Measurements from ENCODE around the gene PIN1. TPM values are rescaled to one million over a fixed set of nuclear protein-coding genes. Genes with fewer than 3 reads are reported as not detected.

PIN1 gene
- total and polyA plus RNA-seq, 2 of the 13 experiments (the other 11 are each of a cell fraction or from before 2014, with no cell fraction given) = 31.9 to 72.0 TPM

- TF ChIP-seq, protein P1, sequence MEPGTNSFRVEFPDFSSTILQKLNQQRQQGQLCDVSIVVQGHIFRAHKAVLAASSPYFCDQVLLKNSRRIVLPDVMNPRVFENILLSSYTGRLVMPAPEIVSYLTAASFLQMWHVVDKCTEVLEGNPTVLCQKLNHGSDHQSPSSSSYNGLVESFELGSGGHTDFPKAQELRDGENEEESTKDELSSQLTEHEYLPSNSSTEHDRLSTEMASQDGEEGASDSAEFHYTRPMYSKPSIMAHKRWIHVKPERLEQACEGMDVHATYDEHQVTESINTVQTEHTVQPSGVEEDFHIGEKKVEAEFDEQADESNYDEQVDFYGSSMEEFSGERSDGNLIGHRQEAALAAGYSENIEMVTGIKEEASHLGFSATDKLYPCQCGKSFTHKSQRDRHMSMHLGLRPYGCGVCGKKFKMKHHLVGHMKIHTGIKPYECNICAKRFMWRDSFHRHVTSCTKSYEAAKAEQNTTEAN (CRISPR knock-in tag; conservative IDR thresholded peaks at IDR 0.05) = no peak
- TF ChIP-seq, protein P2, sequence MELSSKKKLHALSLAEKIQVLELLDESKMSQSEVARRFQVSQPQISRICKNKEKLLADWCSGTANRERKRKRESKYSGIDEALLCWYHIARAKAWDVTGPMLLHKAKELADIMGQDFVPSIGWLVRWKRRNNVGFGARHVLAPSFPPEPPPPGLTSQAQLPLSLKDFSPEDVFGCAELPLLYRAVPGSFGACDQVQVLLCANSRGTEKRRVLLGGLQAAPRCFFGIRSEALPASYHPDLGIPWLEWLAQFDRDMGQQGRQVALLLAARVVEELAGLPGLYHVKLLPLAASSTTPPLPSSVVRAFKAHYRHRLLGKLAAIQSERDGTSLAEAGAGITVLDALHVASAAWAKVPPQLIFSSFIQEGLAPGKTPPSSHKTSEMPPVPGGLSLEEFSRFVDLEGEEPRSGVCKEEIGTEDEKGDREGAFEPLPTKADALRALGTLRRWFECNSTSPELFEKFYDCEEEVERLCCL (CRISPR knock-in tag; IDR thresholded peaks at IDR 0.05; ENCODE audit: borderline replicate concordance) = no peak
- TF ChIP-seq ZMYM3 (CRISPR knock-in tag; IDR thresholded peaks at IDR 0.05) (no peak), ZFP82 (CRISPR knock-in tag; IDR thresholded peaks at IDR 0.05; ENCODE audit: borderline replicate concordance) (no peak), FIP1L1 (IDR thresholded peaks at IDR 0.05; ENCODE audit: borderline replicate concordance, insufficient read depth, low read depth, low read length) (no peak), ZFAT (CRISPR knock-in tag; conservative IDR thresholded peaks at IDR 0.05) (no peak), NFE2L1 (CRISPR knock-in tag; IDR thresholded peaks at IDR 0.05; ENCODE audit: borderline replicate concordance) (no peak), IRX3 (CRISPR knock-in tag; IDR thresholded peaks at IDR 0.05; ENCODE audit: borderline replicate concordance, low read depth) (no peak), PBX3 (CRISPR knock-in tag; IDR thresholded peaks at IDR 0.05; ENCODE audit: borderline replicate concordance) (no peak), MLLT10 (CRISPR knock-in tag; IDR thresholded peaks at IDR 0.05) (no peak), SOX13 (IDR thresholded peaks at IDR 0.05) (no peak), SOX13 (CRISPR knock-in tag; conservative IDR thresholded peaks at IDR 0.05 in 1 of 2, IDR thresholded peaks at IDR 0.05 in 1 of 2) (no peak), DPF2 (CRISPR knock-in tag; IDR thresholded peaks at IDR 0.05; ENCODE audit: borderline replicate concordance, low read depth) (no peak), CENPBD1 (CRISPR knock-in tag; IDR thresholded peaks at IDR 0.05; ENCODE audit: borderline replicate concordance, low read depth) (no peak; the same call in 1 of the 2 replicates), ZNF546 (CRISPR knock-in tag; conservative IDR thresholded peaks at IDR 0.05) (no peak), NFKB2 (CRISPR knock-in tag; IDR thresholded peaks at IDR 0.05; ENCODE audit: borderline replicate concordance) (no peak), PAX8 (CRISPR knock-in tag; IDR thresholded peaks at IDR 0.05; ENCODE audit: borderline replicate concordance) (no peak)
- TF ChIP-seq, protein P3, sequence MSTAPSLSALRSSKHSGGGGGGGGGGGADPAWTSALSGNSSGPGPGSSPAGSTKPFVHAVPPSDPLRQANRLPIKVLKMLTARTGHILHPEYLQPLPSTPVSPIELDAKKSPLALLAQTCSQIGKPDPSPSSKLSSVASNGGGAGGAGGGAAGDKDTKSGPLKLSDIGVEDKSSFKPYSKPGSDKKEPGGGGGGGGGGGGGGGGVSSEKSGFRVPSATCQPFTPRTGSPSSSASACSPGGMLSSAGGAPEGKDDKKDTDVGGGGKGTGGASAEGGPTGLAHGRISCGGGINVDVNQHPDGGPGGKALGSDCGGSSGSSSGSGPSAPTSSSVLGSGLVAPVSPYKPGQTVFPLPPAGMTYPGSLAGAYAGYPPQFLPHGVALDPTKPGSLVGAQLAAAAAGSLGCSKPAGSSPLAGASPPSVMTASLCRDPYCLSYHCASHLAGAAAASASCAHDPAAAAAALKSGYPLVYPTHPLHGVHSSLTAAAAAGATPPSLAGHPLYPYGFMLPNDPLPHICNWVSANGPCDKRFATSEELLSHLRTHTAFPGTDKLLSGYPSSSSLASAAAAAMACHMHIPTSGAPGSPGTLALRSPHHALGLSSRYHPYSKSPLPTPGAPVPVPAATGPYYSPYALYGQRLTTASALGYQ (CRISPR knock-in tag; IDR thresholded peaks at IDR 0.05) = no peak
- TF ChIP-seq, protein P4, sequence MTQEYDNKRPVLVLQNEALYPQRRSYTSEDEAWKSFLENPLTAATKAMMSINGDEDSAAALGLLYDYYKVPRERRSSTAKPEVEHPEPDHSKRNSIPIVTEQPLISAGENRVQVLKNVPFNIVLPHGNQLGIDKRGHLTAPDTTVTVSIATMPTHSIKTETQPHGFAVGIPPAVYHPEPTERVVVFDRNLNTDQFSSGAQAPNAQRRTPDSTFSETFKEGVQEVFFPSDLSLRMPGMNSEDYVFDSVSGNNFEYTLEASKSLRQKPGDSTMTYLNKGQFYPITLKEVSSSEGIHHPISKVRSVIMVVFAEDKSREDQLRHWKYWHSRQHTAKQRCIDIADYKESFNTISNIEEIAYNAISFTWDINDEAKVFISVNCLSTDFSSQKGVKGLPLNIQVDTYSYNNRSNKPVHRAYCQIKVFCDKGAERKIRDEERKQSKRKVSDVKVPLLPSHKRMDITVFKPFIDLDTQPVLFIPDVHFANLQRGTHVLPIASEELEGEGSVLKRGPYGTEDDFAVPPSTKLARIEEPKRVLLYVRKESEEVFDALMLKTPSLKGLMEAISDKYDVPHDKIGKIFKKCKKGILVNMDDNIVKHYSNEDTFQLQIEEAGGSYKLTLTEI (CRISPR knock-in tag; conservative IDR thresholded peaks at IDR 0.05) = no peak
These were observed at the start of gene PIN1 (continued) for GRCh38 chr19:9834726-9835506.
